Inflammatory macrophage treated with lipopolysaccharide for 1 hour (primary cell): ENCODE results near the gene EDN1.
"Not testable (repeated sequence)": the region's sequence is repeated elsewhere in the genome, so short reads cannot be mapped to it uniquely, and the experiment has no call there.

Experiments used
- DNase-seq, 2 donors: peaks; one replicate each; pipeline ENCODE4 v3.0.0-alpha.2; 2020 to 2022

EDN1 gene

DNA sequence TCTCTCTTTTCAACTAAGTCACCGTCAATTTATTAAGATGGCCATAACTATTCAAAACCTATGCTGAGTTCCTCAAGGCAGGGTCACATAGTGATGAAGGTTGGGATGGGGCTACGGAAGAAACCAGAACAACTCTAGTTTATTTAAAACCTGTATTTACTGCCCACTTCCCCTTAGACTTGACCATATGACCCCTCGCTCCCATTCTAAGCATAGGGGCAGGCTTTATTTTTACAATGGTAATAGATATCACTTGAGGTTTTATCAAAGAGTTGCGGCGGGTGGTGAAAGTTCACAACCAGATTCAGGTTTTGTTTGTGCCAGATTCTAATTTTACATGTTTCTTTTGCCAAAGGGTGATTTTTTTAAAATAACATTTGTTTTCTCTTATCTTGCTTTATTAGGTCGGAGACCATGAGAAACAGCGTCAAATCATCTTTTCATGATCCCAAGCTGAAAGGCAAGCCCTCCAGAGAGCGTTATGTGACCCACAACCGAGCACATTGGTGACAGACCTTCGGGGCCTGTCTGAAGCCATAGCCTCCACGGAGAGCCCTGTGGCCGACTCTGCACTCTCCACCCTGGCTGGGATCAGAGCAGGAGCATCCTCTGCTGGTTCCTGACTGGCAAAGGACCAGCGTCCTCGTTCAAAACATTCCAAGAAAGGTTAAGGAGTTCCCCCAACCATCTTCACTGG, 5.5 kb downstream of the EDN1 start:
- DNase-seq: no peak

DNA sequence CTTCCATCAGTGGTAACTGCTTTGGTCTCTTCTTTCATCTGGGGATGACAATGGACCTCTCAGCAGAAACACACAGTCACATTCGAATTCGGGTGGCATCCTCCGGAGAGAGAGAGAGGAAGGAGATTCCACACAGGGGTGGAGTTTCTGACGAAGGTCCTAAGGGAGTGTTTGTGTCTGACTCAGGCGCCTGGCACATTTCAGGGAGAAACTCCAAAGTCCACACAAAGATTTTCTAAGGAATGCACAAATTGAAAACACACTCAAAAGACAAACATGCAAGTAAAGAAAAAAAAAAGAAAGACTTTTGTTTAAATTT, 6.1 kb downstream of the EDN1 start:
- no peak for DNase-seq

- no peak for DNase-seq
Measured at GRCh38 chr6:12296604-12297003, 6.4 kb downstream of the EDN1 start.

DNA sequence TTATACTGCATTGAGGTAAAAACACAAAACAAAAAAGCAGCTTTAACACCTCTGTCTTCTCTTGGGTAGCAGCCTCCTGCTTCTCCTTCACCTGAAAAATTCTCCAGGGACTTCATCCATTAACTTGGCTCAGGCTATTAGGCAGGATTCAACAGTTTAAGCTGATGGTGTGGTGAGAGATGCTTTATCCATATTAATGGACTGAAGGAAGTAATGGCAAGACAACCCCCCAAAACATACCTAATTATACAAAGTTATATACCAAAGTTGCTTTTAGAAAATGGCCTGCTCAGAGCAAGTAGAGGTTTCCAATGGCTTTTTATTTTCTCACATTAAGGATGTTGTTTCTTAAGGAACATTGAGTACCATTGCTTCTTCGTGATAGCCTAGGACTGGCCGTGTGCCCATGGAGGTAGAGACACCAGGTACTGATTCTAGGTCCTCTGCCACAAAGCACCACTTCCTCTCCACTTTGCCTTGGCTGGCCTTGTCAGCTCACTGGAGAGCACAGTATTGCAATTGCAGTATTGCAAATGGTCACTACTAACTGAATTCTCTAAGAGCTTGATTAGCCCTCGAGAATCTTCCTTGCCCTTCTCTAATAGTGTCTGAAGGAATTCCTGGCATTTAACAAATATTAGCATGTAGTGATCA, 7.3 kb downstream of the EDN1 start:
- DNase-seq: no peak

DNA sequence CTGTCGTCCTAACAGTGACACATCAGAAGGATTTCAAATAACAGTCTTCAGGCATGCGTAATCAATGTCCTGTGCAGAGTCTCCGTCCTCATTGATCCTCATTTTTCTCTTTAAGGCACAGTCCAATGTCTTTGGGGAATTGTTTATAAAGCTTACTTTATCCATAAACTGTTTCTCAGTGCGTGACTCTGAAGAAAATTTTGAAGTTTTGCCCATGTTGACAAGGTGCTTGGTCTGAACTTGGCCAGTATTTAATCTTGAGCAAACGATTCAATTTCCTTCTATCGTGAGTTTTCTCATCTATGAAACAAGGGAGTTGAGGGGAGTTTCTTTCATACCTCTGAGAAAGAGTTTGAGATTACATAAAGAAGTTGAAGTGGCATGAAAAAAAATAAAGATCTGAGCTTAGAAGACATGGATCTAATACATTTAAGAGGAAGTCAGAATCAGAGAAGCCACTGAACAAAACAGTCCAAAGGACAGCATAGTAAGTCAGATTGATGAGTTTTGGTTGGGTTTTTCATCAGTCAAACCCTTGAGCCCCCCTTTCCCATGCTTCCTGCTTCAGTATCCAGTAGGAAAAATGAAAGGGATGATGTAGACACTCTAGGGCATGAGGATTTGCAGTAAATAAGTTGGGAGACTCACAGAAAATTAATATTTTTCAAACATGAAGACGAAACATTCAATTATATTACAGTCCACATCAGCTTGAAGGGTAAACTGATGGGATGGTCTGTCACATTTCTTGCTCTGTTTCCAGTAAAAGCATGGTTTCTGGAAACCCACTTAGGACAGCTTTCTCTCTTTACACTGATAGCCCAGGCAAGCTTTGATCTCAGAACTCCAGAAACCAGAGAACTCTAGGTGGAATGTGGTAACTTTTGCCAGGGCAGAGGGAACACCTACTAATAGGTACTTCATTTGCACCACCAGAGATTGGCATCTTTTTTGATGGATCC, 8.1 kb downstream of the EDN1 start:
- DNase-seq: no peak

GRCh38 chr6:12298995-12299394, 8.8 kb downstream of the EDN1 start:
- DNase-seq: no peak

GRCh38 chr6:12301018-12301417, 10.9 kb downstream of the EDN1 start:
- no peak for DNase-seq

DNA sequence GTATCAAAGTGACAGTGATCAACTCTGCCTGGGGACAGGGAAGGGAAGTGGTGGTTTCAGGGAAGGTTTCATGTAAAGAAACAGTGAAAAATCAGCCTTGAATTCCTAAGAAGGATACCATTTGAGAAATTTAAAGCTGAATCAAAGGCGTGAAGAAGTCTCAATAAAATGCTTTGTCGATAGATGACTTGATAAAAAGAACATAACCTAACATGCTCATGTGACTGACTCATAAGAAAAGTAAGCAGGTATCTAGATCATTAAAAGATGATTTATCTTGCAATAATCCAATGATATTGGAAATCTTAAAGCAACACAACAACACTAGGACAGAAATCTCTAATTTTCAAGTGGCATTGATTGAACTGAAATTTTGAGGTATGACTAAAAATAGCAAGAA, 14.3 kb downstream of the EDN1 start:
- no peak for DNase-seq

GRCh38 chr6:12309070-12309469, 18.9 kb downstream of the EDN1 start:
- no peak for DNase-seq

GRCh38 chr6:12311106-12311505, 20.9 kb downstream of the EDN1 start:
- DNase-seq: no peak

DNA sequence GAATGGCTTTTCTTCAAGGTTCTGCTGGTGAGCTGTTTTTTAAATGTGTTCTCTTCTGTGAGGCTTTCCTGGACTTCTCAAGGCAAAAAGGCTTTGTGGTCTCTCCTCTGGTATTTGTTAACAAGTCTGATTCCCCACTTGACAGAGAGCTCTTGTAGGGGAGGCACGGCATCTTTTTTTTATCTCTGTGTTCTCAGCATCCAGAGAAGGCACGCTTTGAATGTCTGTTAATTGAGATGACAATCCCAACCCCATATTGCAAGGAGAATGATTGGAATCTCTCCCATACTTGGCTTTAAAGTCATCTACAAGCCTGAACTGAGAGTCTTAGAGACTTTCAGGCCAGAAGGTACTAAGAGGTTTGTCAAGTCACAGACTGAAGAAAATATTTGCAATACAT, 22.6 kb downstream of the EDN1 start:
- DNase-seq: no peak

DNA sequence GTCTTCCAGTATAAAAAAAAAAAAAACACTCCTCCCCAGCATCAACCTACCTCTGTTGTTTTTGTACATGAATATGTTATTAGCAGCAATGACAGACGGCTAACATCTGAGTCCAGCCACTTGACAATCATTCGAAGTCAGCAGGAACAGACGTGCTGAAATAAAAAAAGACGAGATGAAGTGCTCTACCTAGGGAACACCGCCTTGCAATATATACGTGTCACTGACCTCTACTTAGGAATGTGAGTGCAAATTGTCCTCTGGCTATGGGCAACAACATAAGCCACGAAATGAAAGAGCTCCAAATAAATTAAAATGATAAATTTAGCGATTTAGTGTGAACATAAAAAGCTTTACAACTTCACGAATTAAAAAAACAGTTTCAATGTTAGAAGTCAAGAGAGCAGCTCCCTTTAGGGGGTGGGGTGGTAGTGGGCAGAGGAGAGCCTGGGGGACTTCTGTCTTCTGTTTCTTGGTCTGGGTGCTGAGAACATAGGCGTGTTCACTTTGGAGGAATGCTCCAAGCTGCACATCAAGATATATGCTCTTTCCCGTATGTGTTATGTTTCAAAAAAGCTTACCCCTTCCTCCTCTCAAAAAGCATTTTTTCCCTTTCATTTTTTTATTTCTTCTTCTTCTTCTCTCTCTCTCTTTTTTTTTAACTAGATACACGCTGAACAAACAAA, 23.3 kb downstream of the EDN1 start:
- DNase-seq: no peak

GRCh38 chr6:12313992-12314589, 23.9 kb downstream of the EDN1 start:
- DNase-seq: no peak

- DNase-seq: no peak
Measured at GRCh38 chr6:12314751-12315150, 24.6 kb downstream of the EDN1 start.

- no peak for DNase-seq
Measured at GRCh38 chr6:12315292-12316081, 25.3 kb downstream of the EDN1 start.

DNA sequence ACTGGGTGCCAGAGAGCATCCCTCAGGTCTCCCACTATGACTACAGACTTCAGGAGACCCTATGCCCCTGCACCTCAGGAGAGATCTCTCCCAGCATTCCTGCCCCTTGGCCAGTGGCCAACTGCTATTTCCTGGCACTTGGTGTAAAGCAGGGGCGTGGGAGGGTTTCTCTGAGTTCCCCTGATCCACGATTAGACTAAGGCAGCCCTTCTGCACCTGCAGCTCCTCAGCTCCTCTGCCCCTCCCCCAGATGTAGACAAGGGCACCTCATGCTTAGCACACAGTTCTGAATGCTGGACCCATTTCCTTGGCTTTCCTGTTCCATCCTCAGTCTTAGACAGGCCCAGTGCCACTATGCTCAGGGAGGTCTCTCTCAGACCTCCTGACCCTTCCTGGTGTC, 28.6 kb downstream of the EDN1 start:
- DNase-seq: no peak

GRCh38 chr6:12320074-12320473, 29.9 kb downstream of the EDN1 start:
- not testable (repeated sequence) for DNase-seq

DNA sequence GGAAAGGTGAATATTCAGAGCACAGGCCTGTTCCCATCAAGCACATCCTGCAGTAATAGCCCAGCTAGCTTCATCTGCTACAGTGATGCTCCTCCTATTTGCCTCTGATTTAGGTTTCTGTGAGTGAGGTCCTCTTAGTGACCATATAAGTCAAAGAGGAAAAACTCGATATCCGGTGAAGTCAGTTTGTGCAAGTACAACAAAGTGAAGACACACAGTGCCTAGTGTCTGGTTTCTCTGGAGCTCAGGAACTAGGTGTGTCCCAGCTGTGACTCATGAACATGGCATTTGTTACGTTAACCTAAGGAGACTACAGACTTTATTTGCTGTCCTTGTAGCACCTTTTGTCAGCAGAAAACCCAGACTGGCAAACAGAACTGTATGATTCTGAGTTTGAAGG, 33.9 kb downstream of the EDN1 start:
- no peak for DNase-seq

DNA sequence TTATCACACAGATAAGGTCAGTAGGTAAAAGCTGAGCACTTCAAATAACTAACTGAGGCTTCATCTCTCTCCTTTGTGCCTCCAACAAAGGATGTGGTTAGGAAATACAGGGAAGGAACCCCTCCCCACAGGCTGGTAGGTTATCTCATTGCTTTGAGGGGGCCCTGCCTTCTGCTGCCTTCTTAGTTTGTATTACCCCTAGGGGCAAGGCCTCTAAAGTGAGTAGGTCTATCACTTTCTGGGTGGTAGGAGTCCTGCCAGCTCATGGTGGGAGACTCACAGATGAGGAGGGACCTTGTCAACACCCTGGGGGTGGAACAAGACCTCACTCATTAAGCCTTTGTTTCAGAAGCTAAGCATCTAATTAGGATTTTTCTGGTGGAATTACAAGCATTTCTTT, 34.6 kb downstream of the EDN1 start:
- no peak for DNase-seq

- DNase-seq: no peak
Measured at GRCh38 chr6:12325872-12326271, 35.7 kb downstream of the EDN1 start.

- no peak for DNase-seq
Measured at GRCh38 chr6:12327391-12327790, 37.2 kb downstream of the EDN1 start.

DNA sequence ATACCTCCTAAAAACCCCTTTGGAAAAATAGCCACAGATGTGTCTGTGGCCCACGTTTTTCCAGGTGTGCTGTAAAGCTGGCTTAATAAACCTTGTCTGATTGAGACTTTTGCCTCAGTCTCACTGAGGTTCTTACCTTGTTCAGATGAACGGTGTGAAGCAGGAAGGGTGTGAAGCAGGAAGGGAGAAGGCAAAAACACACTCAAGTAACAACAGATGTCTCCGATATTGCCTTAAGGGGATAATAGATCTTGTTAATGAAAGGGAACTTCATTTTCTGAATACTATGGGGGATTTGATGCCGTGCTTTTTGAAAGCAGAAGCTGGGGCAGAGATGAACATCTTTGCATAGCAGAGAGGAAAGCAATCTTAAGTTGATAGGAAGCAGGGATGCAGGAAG, 37.8 kb downstream of the EDN1 start:
- DNase-seq: no peak
